Activated CD8-positive, alpha-beta memory T cell treated with anti-CD3 and anti-CD28 coated beads for 4 hours (primary cell): ENCODE measurements around the gene HOXA11.

Experiments used
- DNase-seq, 2 donors: peaks; one replicate each; pipeline ENCODE4 v3.0.0-alpha.2; 2020; ENCODE audit warnings: low read depth in 2 of 2

Gene HOXA11

GRCh38 chr7:27147199-27148030, 37.6 kb downstream of the HOXA11 start, which contains the start of gene HOXA6:
HOXA6 (minus strand) TSS chr7:27147774; CDS start chr7:27147749, 25 bp downstream.
- no peak for DNase-seq

GRCh38 chr7:27146491-27147198, 38.4 kb downstream of the HOXA11 start:
- DNase-seq, result no peak

- no peak for DNase-seq
These were observed 39.1 kb downstream of the HOXA11 start for GRCh38 chr7:27145914-27146412.

GRCh38 chr7:27145165-27145913, 39.7 kb downstream of the HOXA11 start:
- DNase-seq, result no peak

GRCh38 chr7:27144781-27145164, 40.3 kb downstream of the HOXA11 start:
- no peak for DNase-seq

- no peak for DNase-seq
These were observed 40.9 kb downstream of the HOXA11 start for GRCh38 chr7:27143950-27144780.

GRCh38 chr7:27143023-27143949, 41.7 kb downstream of the HOXA11 start, which contains the start of gene HOXA5:
HOXA5 (minus strand) TSS chr7:27143681; CDS start chr7:27143607, 74 bp downstream.
- DNase-seq, result no peak

GRCh38 chr7:27142580-27143022, 42.4 kb downstream of the HOXA11 start:
- DNase-seq, result no peak

- no peak for DNase-seq
These were observed 43.0 kb downstream of the HOXA11 start for GRCh38 chr7:27141923-27142579.

GRCh38 chr7:27141137-27141922, 43.7 kb downstream of the HOXA11 start:
- no peak for DNase-seq

GRCh38 chr7:27140126-27140857, 44.7 kb downstream of the HOXA11 start:
- DNase-seq, result no peak

- DNase-seq, result no peak
These were observed 45.5 kb downstream of the HOXA11 start for GRCh38 chr7:27139334-27140125.

GRCh38 chr7:27138985-27139333, 46.1 kb downstream of the HOXA11 start:
- DNase-seq, result no peak

- DNase-seq, result no peak
These were observed 46.6 kb downstream of the HOXA11 start for GRCh38 chr7:27138472-27138871.

GRCh38 chr7:27137640-27138315, 47.3 kb downstream of the HOXA11 start:
- DNase-seq, result no peak

- DNase-seq, result no peak
These were observed 50.6 kb downstream of the HOXA11 start for GRCh38 chr7:27134392-27134791.
